WTC11 (cell line): ENCODE results near the gene SORCS1. TPM values are rescaled to one million over a fixed set of nuclear protein-coding genes. Genes with fewer than 3 reads are reported as not detected.

Experiments used
- ATAC-seq: fragments of 200-7000 bp; cut with Tn5 transposase; 2 replicates; pipeline ENCODE4 v1.10.0; 2021; ENCODE audit warnings: mild to moderate bottlenecking, moderate library complexity
- CTCF ChIA-PET: fragments of 300-600 bp; sonication (Branson Sonifier 250); formaldehyde crosslinking; loops from one replicate; lab custom pipeline; 2021; ENCODE audit warnings: antibody characterized with exemption; lab: Charles Lee
- POLR2A ChIA-PET: fragments of 350-600 bp; sonication (Branson Sonifier 250); formaldehyde crosslinking; loops from one replicate; lab custom pipeline; 2021; ENCODE audit warnings: antibody characterized with exemption; lab: Charles Lee
- DNase-seq: peaks from one replicate; pipeline ENCODE4 v3.0.0; 2021; ENCODE audit warnings: low spot score
- H3K27ac Mint-ChIP-seq: 2 replicates; pipeline ENCODE4 v1.8.0; 2021; ENCODE audit warnings: mixed read lengths
- H3K27me3 Mint-ChIP-seq: 2 replicates; pipeline ENCODE4 v1.8.0; 2021; ENCODE audit warnings: low read depth, mild to moderate bottlenecking, moderate library complexity, mixed read lengths
- H3K36me3 Mint-ChIP-seq: 2 replicates; pipeline ENCODE4 v1.8.0; 2021; ENCODE audit warnings: mixed read lengths
- H3K4me1 Mint-ChIP-seq: 2 replicates; pipeline ENCODE4 v1.8.0; 2022; ENCODE audit warnings: mixed read lengths
- H3K4me3 Mint-ChIP-seq: 2 replicates; pipeline ENCODE4 v1.8.0; 2021; ENCODE audit warnings: mild to moderate bottlenecking, moderate library complexity, mixed read lengths
- H3K9me3 Mint-ChIP-seq: 2 replicates; pipeline ENCODE4 v1.8.0; 2021; ENCODE audit warnings: mixed read lengths
- AR ChIP-seq: fragments of 250-450 bp; sonication (Bioruptor Pico); IDR thresholded peaks from 2 replicates; pipeline ENCODE4 v1.9.0; 2021; ENCODE audit warnings: mild to moderate bottlenecking
- ARID4B ChIP-seq: sonication (generic); formaldehyde crosslinking; IDR thresholded peaks from 2 replicates; pipeline ENCODE4 v1.8.0; 2023; ENCODE audit warnings: missing genetic modification reagents, mild to moderate bottlenecking, borderline replicate concordance
- ATF3 ChIP-seq: sonication (generic); formaldehyde crosslinking; conservative IDR thresholded peaks from 2 replicates; pipeline ENCODE4 v1.8.1; 2022; ENCODE audit warnings: mild to moderate bottlenecking, missing genetic modification reagents
- E2F1 ChIP-seq: sonication (generic); formaldehyde crosslinking; IDR thresholded peaks from 2 replicates; pipeline ENCODE4 v1.8.0; 2022; ENCODE audit warnings: mild to moderate bottlenecking, missing genetic modification reagents
- E2F4 ChIP-seq: sonication (generic); formaldehyde crosslinking; IDR thresholded peaks from 2 replicates; pipeline ENCODE4 v1.8.1; 2022; ENCODE audit warnings: low read depth, mild to moderate bottlenecking, moderate library complexity, missing genetic modification reagents, borderline replicate concordance
- E2F5 ChIP-seq: sonication (generic); formaldehyde crosslinking; IDR thresholded peaks from 2 replicates; pipeline ENCODE4 v1.8.1; 2022; ENCODE audit warnings: mild to moderate bottlenecking, moderate library complexity, missing genetic modification reagents
- EMX1 ChIP-seq: fragments of 250-450 bp; sonication (Bioruptor Pico); IDR thresholded peaks from 2 replicates; pipeline ENCODE4 v1.8.0; 2021; ENCODE audit warnings: mild to moderate bottlenecking
- FOXK1 ChIP-seq: sonication (generic); formaldehyde crosslinking; IDR thresholded peaks from 2 replicates; pipeline ENCODE4 v1.8.0; 2022; ENCODE audit warnings: mild to moderate bottlenecking, moderate library complexity, missing genetic modification reagents
- GABPB1 ChIP-seq: sonication (generic); formaldehyde crosslinking; IDR thresholded peaks from 2 replicates; pipeline ENCODE4 v1.8.1; 2023; ENCODE audit warnings: mild to moderate bottlenecking, missing genetic modification reagents
- IRF1 ChIP-seq: sonication (generic); formaldehyde crosslinking; IDR thresholded peaks from 2 replicates; pipeline ENCODE4 v1.8.0; 2023; ENCODE audit warnings: missing genetic modification reagents
- JAZF1 ChIP-seq: fragments of 250-450 bp; sonication (Bioruptor Pico); IDR thresholded peaks from 2 replicates; pipeline ENCODE4 v1.9.0; 2021; ENCODE audit warnings: moderate library complexity, mild to moderate bottlenecking, inconsistent platforms
- MYBL2 ChIP-seq: sonication (generic); formaldehyde crosslinking; IDR thresholded peaks from 2 replicates; pipeline ENCODE4 v1.8.1; 2023; ENCODE audit warnings: mild to moderate bottlenecking, moderate library complexity, missing genetic modification reagents
- NFYB ChIP-seq: sonication (generic); formaldehyde crosslinking; conservative IDR thresholded peaks from 2 replicates; pipeline ENCODE4 v1.8.0; 2022; ENCODE audit warnings: low read depth, missing genetic modification reagents
- NR2C2 ChIP-seq: sonication (generic); formaldehyde crosslinking; IDR thresholded peaks from 2 replicates; pipeline ENCODE4 v1.8.0; 2022; ENCODE audit warnings: mild to moderate bottlenecking, missing genetic modification reagents
- PRRX2 ChIP-seq: fragments of 250-450 bp; sonication (Bioruptor Pico); IDR thresholded peaks from 2 replicates; pipeline ENCODE4 v1.8.0; 2021; ENCODE audit warnings: mild to moderate bottlenecking
- RORB ChIP-seq: fragments of 250-450 bp; sonication (Bioruptor Pico); IDR thresholded peaks from 2 replicates; pipeline ENCODE4 v1.9.0; 2021; ENCODE audit warnings: mild to moderate bottlenecking
- SP1 ChIP-seq: sonication (generic); formaldehyde crosslinking; conservative IDR thresholded peaks from 2 replicates; pipeline ENCODE4 v1.8.1; 2022; ENCODE audit warnings: missing genetic modification reagents
- TEAD4 ChIP-seq: sonication (generic); formaldehyde crosslinking; IDR thresholded peaks from 2 replicates; pipeline ENCODE4 v1.8.0; 2022; ENCODE audit warnings: mild to moderate bottlenecking, missing genetic modification reagents
- ZNF121 ChIP-seq: sonication (generic); formaldehyde crosslinking; IDR thresholded peaks from 2 replicates; pipeline ENCODE4 v1.8.0; 2023; ENCODE audit warnings: missing genetic modification reagents
- ZNF138 ChIP-seq: sonication (generic); formaldehyde crosslinking; conservative IDR thresholded peaks from 2 replicates; pipeline ENCODE4 v1.8.1; 2022; ENCODE audit warnings: mild to moderate bottlenecking, moderate library complexity, missing genetic modification reagents
- ZNF396 ChIP-seq: fragments of 250-450 bp; sonication (Bioruptor Pico); IDR thresholded peaks from 2 replicates; pipeline ENCODE4 v1.8.0; 2021; ENCODE audit warnings: mild to moderate bottlenecking, moderate library complexity, borderline replicate concordance
- ZNF416 ChIP-seq: fragments of 250-450 bp; sonication (Bioruptor Pico); IDR thresholded peaks from 2 replicates; pipeline ENCODE4 v1.9.0; 2021; ENCODE audit warnings: mild to moderate bottlenecking, inconsistent platforms
- total RNA-seq: library from RNA; stranded (reverse); gene quantifications from 3 replicates; pipeline ENCODE4 v1.2.3, GENCODE V29; 2021

Gene SORCS1
- total RNA-seq, 1 experiment from 2014 or later, result 3.3 TPM

GRCh38 chr10:106815427-106816043, 349.0 kb downstream of the SORCS1 start:
- TF ChIP-seq SP1 (CRISPR knock-in tag) (no peak), ATF3 (CRISPR knock-in tag) (no peak), ZNF138 (CRISPR knock-in tag) (no peak), RORB (CRISPR knock-in tag) (no peak), JAZF1 (CRISPR knock-in tag) (no peak), IRF1 (CRISPR knock-in tag) (no peak), E2F1 (CRISPR knock-in tag) (no peak), GABPB1 (no peak), EMX1 (CRISPR knock-in tag) (no peak), ZNF396 (CRISPR knock-in tag) (no peak), NR2C2 (CRISPR knock-in tag) (no peak), ARID4B (no peak), PRRX2 (CRISPR knock-in tag) (no peak), TEAD4 (CRISPR knock-in tag) (no peak), AR (no peak)
- TF ChIP-seq, all 79 proteins: peak for 0
- no peak for DNase-seq
- ChIA-PET CTCF (no interaction called here), POLR2A (no interaction called here)
- Mint-ChIP-seq H3K27me3 (no peaks in the 10 kb centered on the region), H3K4me1 (peaks cover 7% of the 10 kb centered on the region), H3K27ac (no peak overlapping the region), H3K4me3 (no peak overlapping the region), H3K9me3 (no peaks in the 10 kb centered on the region), H3K36me3 (no peaks in the 10 kb centered on the region)
- ATAC-seq, result no peak

- Mint-ChIP-seq H3K27ac (no peak overlapping the region), H3K9me3 (peaks cover 5% of the 10 kb centered on the region), H3K36me3 (no peaks in the 10 kb centered on the region), H3K4me3 (no peak overlapping the region), H3K27me3 (no peaks in the 10 kb centered on the region), H3K4me1 (peaks cover 28% of the 10 kb centered on the region)
- CTCF ChIA-PET, result no interaction called here
- no peak for DNase-seq
- ATAC-seq, result no peak
- POLR2A ChIA-PET, result no interaction called here
- no peak for TF ChIP-seq FOXK1
- TF ChIP-seq JAZF1 (CRISPR knock-in tag), result no peak
- no peak for TF ChIP-seq ZNF416
- TF ChIP-seq NFYB (CRISPR knock-in tag), result no peak
- no peak for TF ChIP-seq E2F5 (CRISPR knock-in tag)
- no peak for TF ChIP-seq ZNF121 (CRISPR knock-in tag)
- no peak for TF ChIP-seq ZNF396 (CRISPR knock-in tag)
- no peak for TF ChIP-seq E2F4 (CRISPR knock-in tag)
- no peak for TF ChIP-seq EMX1 (CRISPR knock-in tag)
- TF ChIP-seq MYBL2 (CRISPR knock-in tag), result no peak
These were observed 359.4 kb downstream of the SORCS1 start for GRCh38 chr10:106804992-106805582.
